Esophagus muscularis mucosa (tissue), 4 donors: Measurements from ENCODE around the gene SLC8A1. TPM values are rescaled to one million over a fixed set of nuclear protein-coding genes. Genes with fewer than 3 reads are reported as not detected.

Experiments used
- DNase-seq: peaks from one replicate; pipeline ENCODE4 v3.0.0-alpha.2; 2017; ENCODE audit errors: extremely low spot score
- H3K27ac ChIP-seq, 4 donors: fragments of 200-600 bp; sonication (generic); replicated peaks in 1 of 4; 1 replicate in 3 of 4; 2 replicates in 1 of 4; pipeline ENCODE4 v1.5.1; 2016 to 2019; ENCODE audit warnings: mild to moderate bottlenecking in 1 of 4
- H3K27me3 ChIP-seq, 4 donors: fragments of 200-600 bp; sonication (generic); one replicate each; pipeline versions ENCODE4 v1.5.1 to v1.6.0; 2016 to 2019
- H3K36me3 ChIP-seq, 4 donors: fragments of 200-600 bp; sonication (generic); one replicate each; pipeline ENCODE4 v1.5.1; 2016 to 2019
- H3K4me1 ChIP-seq, 4 donors: fragments of 200-600 bp; sonication (generic); one replicate each; pipeline ENCODE4 v1.5.1; 2016 to 2019
- H3K4me3 ChIP-seq, 4 donors: fragments of 200-600 bp; sonication (generic); 1 replicate in 2 of 4; 2 replicates in 2 of 4; pipeline ENCODE4 v1.5.1; 2016 to 2019; ENCODE audit warnings: mild to moderate bottlenecking in 4 of 4, moderate library complexity in 1 of 4
- H3K9me3 ChIP-seq, 4 donors: fragments of 200-600 bp; sonication (generic); 1 replicate in 3 of 4; 2 replicates in 1 of 4; pipeline ENCODE4 v1.5.1; 2016 to 2019
- EP300 ChIP-seq: sonication (generic); formaldehyde crosslinking; IDR thresholded peaks from one replicate; pipeline ENCODE4 v1.6.1; 2017; ENCODE audit warnings: antibody characterized with exemption
- POLR2A ChIP-seq: fragments of 450-650 bp; IDR thresholded peaks from one replicate; pipeline ENCODE4 v1.6.1; 2017; ENCODE audit warnings: antibody characterized with exemption, moderate library complexity, mild to moderate bottlenecking, low read depth
- POLR2AphosphoS5 ChIP-seq, 2 donors: sonication (generic); formaldehyde crosslinking; IDR thresholded peaks; one replicate each; pipeline ENCODE4 v1.6.1; 2017; ENCODE audit warnings: antibody characterized with exemption in 2 of 2
- WGBS: methylation state at CpG from one replicate; pipeline ENCODE4 v1.1.5; 2018; 5-methylcytosine and 5-hydroxymethylcytosine counted together
- intact Hi-C: fragments of 100-400 bp; cut with DNase I; formaldehyde crosslinking; loops from one replicate; pipeline ENCODE4 v1.15.1; 2023
- total RNA-seq, 4 donors: library from RNA; depleted of rRNA; stranded (reverse); fragments of >200 nt; gene quantifications; one replicate each; pipeline versions ENCODE4 v1.1.0 to v1.2.1, GENCODE V29; 2016
- TF ChIP-seq, protein P1 (sequence below), 3 experiments: fragments of 200-600 bp in 2 of 3; fragments of 450-650 bp in 1 of 3; sonication (generic) in 2 of 3; IDR thresholded peaks; one replicate each; pipeline ENCODE4 v1.5.1; 2017 to 2019; ENCODE audit warnings: antibody characterized with exemption in 3 of 3, mild to moderate bottlenecking in 2 of 3, moderate library complexity in 1 of 3

SLC8A1 gene
- total RNA-seq, 4 donors from 2014 or later, result 105 to 166 (median 157) TPM

DNA sequence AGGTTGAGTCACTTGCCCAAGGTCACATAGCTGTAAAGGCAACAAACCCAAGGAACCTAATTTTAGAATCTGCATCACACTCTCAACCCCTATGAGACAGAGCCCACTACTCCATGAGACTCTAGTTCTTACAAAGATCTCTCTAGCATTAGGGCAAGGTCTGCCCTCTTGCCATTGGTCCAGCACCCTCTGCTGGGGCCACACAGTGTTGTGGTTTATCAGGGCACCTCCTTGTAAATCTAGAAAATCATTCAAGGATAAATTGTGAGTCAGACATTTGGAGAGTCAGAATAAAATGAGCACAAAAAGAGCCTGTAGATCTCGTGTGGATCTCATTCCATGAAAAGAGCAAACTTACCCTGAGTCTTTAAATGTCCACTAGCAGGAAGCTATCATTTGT is 91.2 kb downstream of the SLC8A1 start:
- Histone ChIP-seq H3K27me3 (no peaks in the 10 kb centered on the region), H3K27ac (peak overlapping the region in 3 of 4 donors; percentile 71 to 77 (median 74)), H3K4me3 (no peak overlapping the region), H3K36me3 (no peaks in the 10 kb centered on the region), H3K4me1 (peaks cover 31 to 72% (median 60%) of the 10 kb centered on the region in 4 donors), H3K9me3 (no peaks in the 10 kb centered on the region)
- TF ChIP-seq POLR2AphosphoS5 (IDR thresholded peaks at IDR 0.05) (no peak), POLR2A (no peak), EP300 (no peak)
- TF ChIP-seq, protein P1, sequence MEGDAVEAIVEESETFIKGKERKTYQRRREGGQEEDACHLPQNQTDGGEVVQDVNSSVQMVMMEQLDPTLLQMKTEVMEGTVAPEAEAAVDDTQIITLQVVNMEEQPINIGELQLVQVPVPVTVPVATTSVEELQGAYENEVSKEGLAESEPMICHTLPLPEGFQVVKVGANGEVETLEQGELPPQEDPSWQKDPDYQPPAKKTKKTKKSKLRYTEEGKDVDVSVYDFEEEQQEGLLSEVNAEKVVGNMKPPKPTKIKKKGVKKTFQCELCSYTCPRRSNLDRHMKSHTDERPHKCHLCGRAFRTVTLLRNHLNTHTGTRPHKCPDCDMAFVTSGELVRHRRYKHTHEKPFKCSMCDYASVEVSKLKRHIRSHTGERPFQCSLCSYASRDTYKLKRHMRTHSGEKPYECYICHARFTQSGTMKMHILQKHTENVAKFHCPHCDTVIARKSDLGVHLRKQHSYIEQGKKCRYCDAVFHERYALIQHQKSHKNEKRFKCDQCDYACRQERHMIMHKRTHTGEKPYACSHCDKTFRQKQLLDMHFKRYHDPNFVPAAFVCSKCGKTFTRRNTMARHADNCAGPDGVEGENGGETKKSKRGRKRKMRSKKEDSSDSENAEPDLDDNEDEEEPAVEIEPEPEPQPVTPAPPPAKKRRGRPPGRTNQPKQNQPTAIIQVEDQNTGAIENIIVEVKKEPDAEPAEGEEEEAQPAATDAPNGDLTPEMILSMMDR (IDR thresholded peaks at IDR 0.05), result no peak
- intact Hi-C loops, result loop anchor here (10.0 kb wide), 1 partner anchor 116 kb away; no protein-coding TSS in a partner anchor
- DNase-seq, result no peak
- 68% methylated on average over 1 of the region's 1 CpG for WGBS

DNA sequence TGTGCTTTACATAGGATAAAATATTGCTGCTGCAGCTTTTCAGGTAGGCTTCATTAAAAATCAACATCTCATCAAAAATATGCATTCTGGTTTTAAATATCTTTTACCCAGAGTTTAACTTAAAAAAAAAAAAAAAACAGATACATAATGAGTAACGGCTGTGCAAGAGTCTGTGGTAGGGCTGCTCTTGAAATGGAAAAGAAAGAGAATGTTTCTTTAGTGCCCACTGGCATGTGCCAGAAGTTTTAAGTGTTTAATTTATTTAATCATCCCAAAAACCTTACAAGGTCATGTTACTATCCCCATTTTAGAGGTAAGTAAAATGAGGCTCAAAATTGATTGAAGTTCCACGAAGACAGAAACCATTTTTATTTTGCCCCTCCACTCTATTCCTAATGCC is 92.1 kb downstream of the SLC8A1 start:
- no peak overlapping the region for H3K4me3 ChIP-seq
- WGBS, result 88% methylated on average over 2 of the region's 2 CpGs
- intact Hi-C loops, result loop anchor here (10.0 kb wide), 1 partner anchor 115 kb away; no protein-coding TSS in a partner anchor
- TF ChIP-seq POLR2A (no peak), POLR2AphosphoS5 (IDR thresholded peaks at IDR 0.05) (no peak), EP300 (no peak)
- TF ChIP-seq, protein P1 (IDR thresholded peaks at IDR 0.05), result no peak
- DNase-seq, result no peak
- no peaks in the 10 kb centered on the region for H3K9me3 ChIP-seq
- H3K4me1 ChIP-seq, result peaks cover 31 to 73% (median 63%) of the 10 kb centered on the region in 4 donors
- H3K36me3 ChIP-seq, result no peaks in the 10 kb centered on the region
- peak overlapping the region in 1 of 4 donors; percentile 71 for H3K27ac ChIP-seq
- H3K27me3 ChIP-seq, result no peaks in the 10 kb centered on the region

DNA sequence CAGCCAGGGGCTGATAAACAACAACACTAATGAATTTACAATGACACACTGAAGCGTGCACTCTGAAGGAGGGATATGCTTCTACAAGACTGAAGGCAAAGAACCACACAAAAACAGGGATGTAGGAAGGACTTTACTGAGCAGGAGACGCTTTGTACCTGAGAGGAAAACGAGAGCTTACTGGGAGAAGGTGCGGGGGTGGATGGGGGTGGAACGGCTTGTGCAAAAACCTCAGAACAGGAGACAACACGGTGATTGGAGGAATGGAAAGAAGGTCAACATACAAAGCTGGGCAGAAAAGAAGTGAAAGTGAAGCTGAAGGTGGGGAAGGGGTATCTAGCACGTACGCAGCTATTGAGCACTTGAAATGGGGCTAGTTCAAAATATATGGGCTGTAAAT is 93.1 kb downstream of the SLC8A1 start:
- no peaks in the 10 kb centered on the region for H3K27me3 ChIP-seq
- H3K27ac ChIP-seq, result no peak overlapping the region
- WGBS, result 93% methylated on average over 8 of the region's 8 CpGs
- H3K4me1 ChIP-seq, result peaks cover 32 to 80% (median 68%) of the 10 kb centered on the region in 4 donors
- TF ChIP-seq, protein P1 (IDR thresholded peaks at IDR 0.05), result no peak
- intact Hi-C loops, result no loop called here
- no peak for DNase-seq
- no peaks in the 10 kb centered on the region for H3K36me3 ChIP-seq
- H3K4me3 ChIP-seq, result no peak overlapping the region
- no peaks in the 10 kb centered on the region for H3K9me3 ChIP-seq

DNA sequence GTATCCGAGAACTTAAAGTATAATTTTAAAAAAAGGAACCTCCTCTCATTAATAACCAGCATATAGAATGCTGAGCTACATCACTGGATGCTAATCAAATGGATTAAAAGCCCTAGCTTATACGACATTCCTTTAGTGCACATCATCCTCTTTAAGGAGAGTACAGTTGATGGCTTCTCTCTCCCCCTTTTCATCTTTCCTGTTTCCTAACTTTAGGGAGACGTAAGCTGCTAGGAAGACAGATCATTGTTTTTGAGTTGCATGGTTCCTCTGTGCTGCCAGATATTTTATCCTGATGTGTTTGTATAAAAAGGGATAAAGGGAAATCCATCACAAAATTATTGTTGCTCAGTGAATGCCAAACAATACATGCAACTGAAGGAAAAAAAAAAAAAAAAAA is 94.2 kb downstream of the SLC8A1 start:
- Histone ChIP-seq H3K27ac (no peak overlapping the region), H3K9me3 (no peaks in the 10 kb centered on the region), H3K4me3 (no peak overlapping the region), H3K27me3 (no peaks in the 10 kb centered on the region), H3K36me3 (no peaks in the 10 kb centered on the region), H3K4me1 (peaks cover 37 to 80% (median 69%) of the 10 kb centered on the region in 4 donors)
- TF ChIP-seq POLR2A, result no peak
- TF ChIP-seq EP300, result no peak
- TF ChIP-seq, protein P1 (IDR thresholded peaks at IDR 0.05), result no peak
- TF ChIP-seq POLR2AphosphoS5 (IDR thresholded peaks at IDR 0.05), result no peak
- DNase-seq, result no peak
- intact Hi-C loops, result no loop called here
- WGBS, result 58% methylated on average over 3 of the region's 3 CpGs

DNA sequence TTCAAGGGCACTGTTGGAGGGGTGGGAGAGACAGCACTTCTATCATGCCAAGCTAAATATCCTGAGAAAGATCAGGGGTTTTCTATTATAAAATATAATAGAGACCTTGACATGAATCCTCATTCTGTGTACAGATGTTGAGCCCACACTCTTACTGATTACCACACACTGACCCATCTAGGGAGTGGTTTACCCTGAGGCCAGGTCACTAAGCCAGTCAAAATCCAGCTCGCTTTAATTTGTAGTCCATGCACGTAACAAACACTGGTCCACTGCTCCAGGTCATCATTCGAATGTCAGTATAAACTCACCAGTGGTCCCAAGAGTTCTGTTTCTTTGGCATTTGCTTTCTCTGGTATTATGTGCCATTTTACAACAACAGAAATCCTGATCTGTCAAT is 96.4 kb downstream of the SLC8A1 start:
- TF ChIP-seq EP300, result no peak
- TF ChIP-seq, protein P1 (IDR thresholded peaks at IDR 0.05), result no peak
- no peak for TF ChIP-seq POLR2AphosphoS5 (IDR thresholded peaks at IDR 0.05)
- no peak for TF ChIP-seq POLR2A
- WGBS, result 98% methylated on average over 3 of the region's 3 CpGs
- Histone ChIP-seq H3K27ac (peak overlapping the region in 1 of 4 donors; percentile 7), H3K36me3 (no peaks in the 10 kb centered on the region), H3K4me1 (peaks cover 38 to 79% (median 72%) of the 10 kb centered on the region in 4 donors), H3K4me3 (no peak overlapping the region), H3K27me3 (no peaks in the 10 kb centered on the region), H3K9me3 (no peaks in the 10 kb centered on the region)
- intact Hi-C loops, result no loop called here
- DNase-seq, result no peak
